GM19328 (cell line): ENCODE measurements around the gene RPAP2.
"Not testable (repeated sequence)": the region's sequence is repeated elsewhere in the genome, so short reads cannot be mapped to it uniquely, and the experiment has no call there.

Experiments
- ATAC-seq: cut with Tn5 transposase; IDR thresholded peaks from one replicate; pipeline ENCODE4 v1.9.1; 2021; ENCODE audit warnings: mild to moderate bottlenecking, moderate library complexity; ENCODE audit not compliant: unreplicated experiment

The RPAP2 gene

DNA sequence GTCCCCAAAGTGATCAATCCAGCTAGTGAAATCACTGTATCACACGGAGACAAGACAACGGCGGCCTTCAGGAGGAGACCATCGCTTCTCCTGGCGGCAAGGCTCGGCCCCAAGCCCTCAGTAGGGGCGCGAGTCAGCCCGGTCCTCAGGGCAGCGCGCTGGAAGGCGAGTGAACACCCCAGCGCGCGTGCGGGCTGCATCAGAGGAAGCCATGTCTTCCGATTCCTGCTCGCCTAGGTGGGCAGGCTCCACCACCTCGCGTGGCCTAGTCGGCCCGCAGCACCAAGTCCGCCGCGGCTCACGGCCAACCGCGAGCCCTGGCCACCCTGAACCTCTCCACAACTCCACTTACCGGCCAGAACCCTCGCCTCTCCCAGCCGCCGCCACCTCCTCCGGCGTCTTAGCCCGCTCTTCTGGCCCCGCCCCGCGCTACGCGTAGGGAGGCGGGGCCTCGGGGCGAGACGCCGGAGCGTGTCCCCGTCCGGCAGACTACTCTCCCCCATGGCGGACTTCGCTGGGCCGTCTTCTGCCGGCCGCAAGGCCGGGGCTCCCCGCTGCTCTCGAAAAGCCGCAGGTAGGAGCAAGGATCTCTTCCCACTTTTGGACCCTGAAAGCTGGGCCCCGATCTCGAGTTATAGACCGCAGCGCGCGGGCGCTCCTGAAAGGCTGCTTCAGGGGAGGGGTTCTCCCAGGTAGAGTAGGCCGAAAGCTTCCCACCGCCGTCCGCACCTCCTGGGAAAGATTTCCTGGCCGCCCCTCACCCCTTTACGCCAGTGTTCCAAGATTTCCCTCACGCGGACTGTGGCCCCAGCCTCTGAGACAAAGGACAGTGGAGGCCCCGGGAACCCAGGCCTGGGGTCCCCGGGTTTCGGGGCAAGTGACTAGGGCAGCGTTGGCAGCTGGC is at the start of gene RPAP2, which contains the start of gene GLMN:
Gene RPAP2, plus strand, starts transcription at position 487 of the 904 bp plus-strand sequence. Its CDS starts 15 bp downstream, at position 502.
Gene GLMN, minus strand, starts transcription at position 415 of the 904 bp plus-strand sequence. CDS start 988 bp downstream, outside the sequence.
- peak; percentile 98 for ATAC-seq

DNA sequence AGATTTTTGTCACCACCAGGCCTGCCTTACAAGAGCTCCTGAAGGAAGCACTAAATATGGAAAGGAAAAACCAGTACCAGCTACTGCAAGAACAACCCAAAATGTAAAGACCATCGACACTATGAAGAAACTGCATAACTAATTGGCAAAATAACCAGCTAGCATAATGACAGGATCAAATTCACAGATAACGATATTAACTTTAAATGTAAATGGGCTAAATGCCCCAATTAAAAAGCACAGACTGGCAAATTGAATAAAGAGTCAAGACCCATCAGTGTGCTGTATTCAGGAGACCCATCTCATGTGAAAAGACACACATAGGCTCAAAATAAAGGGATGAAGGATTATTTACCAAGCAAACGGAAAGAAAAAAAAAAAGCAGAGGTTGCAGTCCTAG is 44.1 kb upstream of the RPAP2 start:
- not testable (repeated sequence) for ATAC-seq

GRCh38 chr1:92259350-92259749 is 39.5 kb upstream of the RPAP2 start:
- no peak for ATAC-seq

GRCh38 chr1:92262516-92262915 is 36.3 kb upstream of the RPAP2 start:
- no peak for ATAC-seq

GRCh38 chr1:92273039-92273438 is 25.8 kb upstream of the RPAP2 start:
- no peak for ATAC-seq

GRCh38 chr1:92274939-92275338 is 23.9 kb upstream of the RPAP2 start:
- no peak for ATAC-seq

DNA sequence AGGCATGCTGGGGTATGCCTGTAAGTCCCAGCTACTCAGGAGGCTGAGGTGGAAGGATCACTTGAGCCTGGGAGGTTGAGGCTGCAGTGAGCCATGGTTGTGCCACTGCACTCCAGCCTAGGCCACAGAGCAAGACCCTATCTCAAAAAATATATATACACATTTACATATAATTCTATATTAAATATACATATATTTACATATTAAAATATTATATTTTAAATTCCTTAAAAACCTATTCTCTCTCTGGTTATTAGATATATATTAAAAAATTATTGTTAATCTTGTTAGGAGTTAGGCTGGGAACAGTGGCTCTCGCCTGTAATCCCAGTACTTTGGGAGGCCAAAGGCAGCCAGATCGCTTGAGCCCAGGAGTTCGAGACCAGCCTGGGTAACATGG is 22.8 kb upstream of the RPAP2 start:
- ATAC-seq = no peak

- no peak for ATAC-seq
Observed at GRCh38 chr1:92277105-92277723, 21.6 kb upstream of the RPAP2 start.

DNA sequence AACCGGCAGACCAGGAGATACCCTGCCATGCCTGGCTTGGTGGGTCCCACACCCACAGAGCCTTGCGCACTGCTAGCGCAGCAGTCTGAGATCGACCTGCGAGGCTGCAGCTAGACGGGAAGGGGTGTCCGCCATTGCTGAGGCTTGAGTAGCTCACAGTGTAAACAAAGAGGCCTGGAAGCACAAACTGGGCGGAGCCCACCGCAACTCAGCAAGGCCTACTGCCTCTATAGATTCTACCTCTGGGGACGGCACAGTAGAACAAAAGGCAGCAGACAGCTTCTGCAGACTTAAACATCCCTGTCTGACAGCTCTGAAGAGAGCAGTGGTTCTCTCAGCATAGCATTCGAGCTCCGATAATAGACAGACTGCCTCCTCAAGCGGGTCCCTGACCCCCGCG is 19.1 kb upstream of the RPAP2 start:
- ATAC-seq = not testable (repeated sequence)

DNA sequence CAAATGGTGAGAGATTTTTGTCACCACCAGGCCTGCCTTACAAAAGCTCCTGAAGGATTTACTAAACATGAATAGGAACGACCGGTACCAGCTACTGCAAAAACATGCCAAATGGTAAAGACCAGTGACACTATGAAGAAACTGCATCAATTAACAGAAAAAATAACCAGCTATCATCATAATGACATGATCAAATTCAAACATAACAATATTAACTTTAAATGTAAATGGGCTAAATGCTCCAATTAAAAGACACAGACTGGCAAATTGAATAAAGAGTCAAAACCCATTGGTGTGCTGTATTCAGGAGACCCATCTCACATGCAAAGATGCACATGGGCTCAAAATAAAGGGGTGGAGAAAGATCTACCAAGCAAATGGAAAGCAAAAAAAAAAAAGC is 17.4 kb upstream of the RPAP2 start:
- ATAC-seq = not testable (repeated sequence)

DNA sequence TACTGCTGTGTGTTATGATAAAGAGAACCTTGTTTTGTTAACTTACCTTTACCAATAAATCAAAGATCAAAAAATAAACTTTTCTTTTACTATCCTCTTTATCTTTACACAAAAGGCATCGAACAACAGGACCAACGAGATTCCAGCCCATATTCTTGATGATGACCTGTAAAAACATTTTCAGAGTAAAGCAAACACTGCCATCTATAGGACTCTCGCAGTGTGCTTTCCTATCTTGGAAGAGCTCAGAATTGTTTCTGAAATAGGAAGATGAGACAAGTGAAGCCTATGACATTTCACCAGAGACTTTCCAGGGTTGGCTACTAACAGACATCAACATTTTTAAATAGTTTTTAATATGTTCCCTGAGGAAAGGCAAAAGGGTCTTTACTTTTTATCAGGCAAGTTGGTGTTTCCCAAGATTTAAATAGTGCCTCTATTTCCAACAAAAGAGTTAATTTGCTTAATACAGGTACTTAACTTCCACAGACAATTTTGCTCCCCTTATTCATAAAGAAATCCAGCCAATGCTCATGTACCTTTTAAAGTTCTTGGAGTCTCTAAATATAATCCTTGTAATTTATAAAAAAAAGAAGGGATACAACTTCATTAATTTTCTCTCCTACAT is 7.4 kb upstream of the RPAP2 start:
- ATAC-seq = no peak

- ATAC-seq = no peak
Observed at GRCh38 chr1:92298213-92298572, 666 bp upstream of the RPAP2 start.

GRCh38 chr1:92299477-92300150 is 755 bp downstream of the RPAP2 start:
- no peak for ATAC-seq

DNA sequence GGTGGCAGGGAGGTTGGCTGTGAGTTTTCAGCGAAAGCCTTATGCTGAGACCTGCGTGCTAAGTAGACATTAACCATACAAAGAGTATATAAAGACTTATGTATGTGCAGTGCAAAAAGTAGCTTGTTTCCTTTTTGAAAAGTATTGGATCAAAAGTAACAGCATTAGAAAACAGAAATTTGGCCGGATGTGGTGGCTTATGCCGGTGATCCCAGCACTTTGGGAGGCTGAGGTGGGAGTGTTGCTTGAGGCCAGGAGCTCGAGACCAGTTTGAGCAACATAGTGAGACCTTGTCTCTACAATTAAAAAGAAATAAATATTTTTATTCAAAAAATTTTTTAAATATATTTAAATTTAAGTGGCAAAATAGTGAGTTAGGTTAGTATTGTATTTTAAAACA is 2.2 kb downstream of the RPAP2 start:
- no peak for ATAC-seq

DNA sequence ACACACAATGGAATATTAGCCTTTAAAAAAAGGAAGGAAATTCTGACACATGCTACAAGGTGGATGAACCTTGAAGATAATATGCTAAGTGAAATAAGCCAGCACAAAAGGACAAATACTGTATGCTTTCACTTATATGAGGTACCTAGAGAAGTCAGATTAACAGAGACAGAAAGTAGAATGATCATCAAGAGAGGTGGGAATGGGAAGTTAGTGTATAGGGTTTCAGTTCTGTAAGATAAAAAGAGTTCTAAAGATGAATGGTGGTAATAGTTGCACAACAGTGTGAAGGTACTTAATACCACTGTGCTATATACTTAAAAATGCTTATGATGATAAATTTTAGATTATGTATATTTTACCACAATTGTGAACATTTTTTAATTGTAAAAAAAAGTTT is 7.2 kb downstream of the RPAP2 start:
- ATAC-seq = no peak

GRCh38 chr1:92307980-92308379 is 9.1 kb downstream of the RPAP2 start:
- ATAC-seq = no peak

DNA sequence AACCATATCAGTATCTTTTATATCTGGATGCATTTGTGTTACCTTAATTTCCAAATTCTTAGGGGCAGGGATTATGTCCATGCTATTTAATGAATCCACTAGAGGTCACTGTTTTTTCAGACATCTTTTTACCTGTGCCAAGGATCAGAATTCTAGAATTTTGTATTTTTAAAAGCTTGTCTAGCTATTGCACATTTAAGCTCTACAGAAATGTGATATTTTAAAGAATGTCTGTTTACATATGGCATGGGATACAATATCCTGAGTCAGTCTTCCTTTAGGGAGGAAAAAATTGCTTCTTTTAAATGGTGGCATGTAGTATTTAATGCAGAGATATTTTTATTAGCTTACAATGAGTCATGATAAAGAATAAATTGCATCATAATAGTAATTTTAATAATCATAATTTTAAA is 11.3 kb downstream of the RPAP2 start:
- no peak for ATAC-seq

GRCh38 chr1:92314024-92314423 is 15.2 kb downstream of the RPAP2 start:
- no peak for ATAC-seq

DNA sequence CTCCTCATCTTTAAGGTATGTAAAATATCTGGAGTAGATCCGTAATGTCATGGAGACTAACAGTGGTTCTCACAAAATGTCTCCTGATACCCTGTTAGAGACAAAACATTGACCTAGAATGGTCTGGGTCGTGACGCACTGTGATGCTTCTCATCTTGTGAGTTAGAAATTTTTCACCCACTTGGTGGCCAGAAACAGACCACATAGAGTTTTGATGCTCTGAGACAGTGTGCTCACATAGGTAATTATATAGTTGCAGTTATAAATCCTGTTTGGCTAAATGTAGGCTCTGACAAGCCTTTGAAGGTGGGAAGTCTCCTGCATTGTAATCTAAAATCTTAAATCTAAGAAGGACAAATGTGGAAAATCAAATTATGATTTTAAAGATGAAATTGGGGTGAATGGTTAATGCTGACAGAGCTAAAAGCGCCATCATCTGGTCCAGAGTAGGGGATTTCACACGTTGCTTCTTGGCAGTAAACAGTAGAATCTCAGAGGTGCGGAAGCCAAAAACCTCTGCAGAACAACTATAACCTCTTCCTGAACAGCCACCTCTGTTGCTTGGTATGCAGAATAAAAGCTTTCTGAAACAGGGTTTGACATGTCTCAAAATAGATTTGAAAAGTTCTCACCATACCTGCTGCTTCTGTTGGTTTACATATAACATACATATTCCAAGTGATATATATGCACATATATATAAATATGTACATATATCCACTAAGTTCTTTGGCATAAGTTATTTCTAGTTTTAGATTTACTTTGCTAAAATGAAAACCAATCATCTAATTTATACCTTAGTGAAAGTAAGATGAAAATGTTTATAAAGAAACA is 17.1 kb downstream of the RPAP2 start:
- ATAC-seq = no peak

- no peak for ATAC-seq
Observed at GRCh38 chr1:92317836-92318493, 19.1 kb downstream of the RPAP2 start.
